ENCODE data around the gene ZEB2. TPM values are rescaled to one million over a fixed set of nuclear protein-coding genes. Genes with fewer than 3 reads are reported as not detected.

The ZEB2 gene
- total and polyA plus RNA-seq, 7 donors = 8.1 to 70.6 (median 51.0) TPM

- no peaks in the 10 kb centered on the region for H3K27me3 ChIP-seq
- WGBS, 2 donors = 74 to 81% methylated on average over 3 of the region's 3 CpGs
- H3K36me3 ChIP-seq = no peaks in the 10 kb centered on the region
- TF ChIP-seq EP300 (IDR thresholded peaks at IDR 0.05) (no peak), CTCF (IDR thresholded peaks at IDR 0.05) (no peak), POLR2A (IDR thresholded peaks at IDR 0.05) (no peak), POLR2AphosphoS5 (IDR thresholded peaks at IDR 0.05) (no peak)
- no peak overlapping the region for H3K4me3 ChIP-seq
- H3K9me3 ChIP-seq = no peaks in the 10 kb centered on the region
- DNase-seq = no peak
- no peak overlapping the region for H3K27ac ChIP-seq
- H3K4me1 ChIP-seq = no peaks in the 10 kb centered on the region
- intact Hi-C loops (cut with DNase I) = no loop called here
Measured at GRCh38 chr2:144559681-144560080, 39.8 kb upstream of the ZEB2 start.

DNA sequence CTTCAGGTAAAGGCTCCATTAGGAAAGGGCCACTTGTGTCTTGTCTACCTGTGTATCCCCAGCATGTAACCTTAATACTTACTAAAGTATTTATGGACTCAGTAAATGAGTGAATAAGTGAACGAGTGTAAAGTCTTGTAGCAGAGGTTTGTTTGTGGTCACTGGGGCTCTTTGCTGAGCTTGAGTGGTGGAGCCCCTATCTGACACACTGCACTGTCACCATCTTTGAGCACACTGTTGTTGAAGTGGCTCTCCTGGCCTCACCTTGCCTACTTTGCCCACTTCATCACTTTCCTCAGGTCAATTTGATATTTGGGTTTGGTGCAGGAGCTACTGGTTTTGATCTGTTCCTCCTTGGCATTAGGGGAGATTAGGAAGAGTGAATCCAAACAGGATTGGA is 39.3 kb upstream of the ZEB2 start:
- WGBS, 2 donors = 65 to 78% methylated on average over 1 of the region's 1 CpG
- intact Hi-C loops (cut with DNase I) = no loop called here

DNA sequence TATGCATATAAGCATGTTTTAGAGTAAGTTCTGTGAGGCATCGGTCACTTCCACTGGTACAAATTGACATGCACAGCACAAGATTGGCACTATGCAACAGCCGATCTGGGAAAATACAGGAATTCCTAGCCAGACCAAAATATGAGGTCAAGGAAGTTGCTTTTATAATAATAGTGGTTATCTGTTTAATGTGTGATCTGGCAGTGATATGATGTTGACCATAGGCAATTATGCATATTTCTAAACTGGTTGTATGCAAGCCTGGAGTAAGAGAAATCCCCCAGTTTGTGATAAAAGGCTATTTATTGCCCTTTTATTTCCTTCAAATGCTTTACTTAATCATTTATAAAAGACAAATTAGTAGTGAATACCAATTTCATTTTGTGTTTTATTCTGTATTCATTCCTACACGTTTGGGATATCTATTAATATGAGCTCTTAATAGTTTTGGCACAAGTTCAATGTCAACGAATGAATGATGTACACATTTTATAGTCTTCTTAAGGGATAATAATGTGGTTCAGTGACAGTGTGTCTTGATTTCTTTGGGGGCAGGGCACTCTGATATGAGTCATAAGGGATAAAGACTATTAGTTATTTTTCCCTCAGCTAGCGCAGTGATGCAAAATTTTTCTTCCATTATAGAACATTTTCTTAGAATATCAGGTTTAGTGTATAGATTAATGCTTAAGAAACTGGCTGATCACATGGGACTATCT is 34.7 kb upstream of the ZEB2 start:
- TF ChIP-seq EP300 (IDR thresholded peaks at IDR 0.05) (no peak), POLR2AphosphoS5 (IDR thresholded peaks at IDR 0.05) (no peak), CTCF (IDR thresholded peaks at IDR 0.05) (no peak), POLR2A (IDR thresholded peaks at IDR 0.05) (no peak)

More for the DNA sequence above, 39.3 kb upstream of the ZEB2 start:
- Histone ChIP-seq H3K4me1 (no peaks in the 10 kb centered on the region), H3K27ac (no peak overlapping the region), H3K27me3 (no peaks in the 10 kb centered on the region), H3K9me3 (no peaks in the 10 kb centered on the region), H3K36me3 (no peaks in the 10 kb centered on the region), H3K4me3 (no peak overlapping the region)
- TF ChIP-seq POLR2AphosphoS5 (IDR thresholded peaks at IDR 0.05) (no peak), CTCF (IDR thresholded peaks at IDR 0.05) (no peak), POLR2A (IDR thresholded peaks at IDR 0.05) (no peak)
- no peak for DNase-seq

GRCh38 chr2:144553379-144553778 is 33.5 kb upstream of the ZEB2 start:
- intact Hi-C loops (cut with DNase I) = no loop called here
- H3K36me3 ChIP-seq = no peaks in the 10 kb centered on the region
- 84 to 87% methylated on average over 3 of the region's 3 CpGs for WGBS, 2 donors

More for the DNA sequence above, 34.7 kb upstream of the ZEB2 start:
- WGBS, 2 donors = 55 to 77% methylated on average over 5 of the region's 5 CpGs
- Histone ChIP-seq H3K9me3 (no peaks in the 10 kb centered on the region), H3K4me3 (no peak overlapping the region), H3K27ac (no peak overlapping the region), H3K36me3 (no peaks in the 10 kb centered on the region), H3K4me1 (no peaks in the 10 kb centered on the region), H3K27me3 (no peaks in the 10 kb centered on the region)
- DNase-seq = no peak
- intact Hi-C loops (cut with DNase I) = no loop called here

More at GRCh38 chr2:144553379-144553778, 33.5 kb upstream of the ZEB2 start:
- Histone ChIP-seq H3K27ac (no peak overlapping the region), H3K9me3 (no peaks in the 10 kb centered on the region), H3K4me1 (no peaks in the 10 kb centered on the region), H3K4me3 (no peak overlapping the region), H3K27me3 (no peaks in the 10 kb centered on the region)
- DNase-seq = no peak
- TF ChIP-seq POLR2AphosphoS5 (IDR thresholded peaks at IDR 0.05) (no peak), EP300 (IDR thresholded peaks at IDR 0.05) (no peak), POLR2A (IDR thresholded peaks at IDR 0.05) (no peak), CTCF (IDR thresholded peaks at IDR 0.05) (no peak)

Measured in sigmoid colon (tissue), 7 donors.